ENCODE data around the gene HOXB9. TPM values are rescaled to one million over a fixed set of nuclear protein-coding genes. Genes with fewer than 3 reads are reported as not detected.

The HOXB9 gene
- total and polyA plus RNA-seq, 2 of the 13 experiments (the other 11 are each of a cell fraction or from before 2014, with no cell fraction given) = not detected

GRCh38 chr17:48605409-48605919 is 20.7 kb downstream of the HOXB9 start:
- ATAC-seq (no peak), DNase-seq (ENCODE audit: low spot score) (no peak), FAIRE-seq (no peak)
- no TSS peak for BruUV-seq (replicated peaks)
- Histone ChIP-seq H3K79me2 (ENCODE audit: insufficient read depth, low read length) (no peaks in the 10 kb centered on the region), H3K27me3 (ENCODE audit: control insufficient read depth in 1 of 2, insufficient read depth in 2 of 2, low read length in 2 of 2) (peaks cover 24 to 95% of the 10 kb centered on the region in 2 experiments; a peak in 4 of 5 replicates), H2AFZ (ENCODE audit: low read length) (no peak overlapping the region), H3K36me3 (replicated peaks in 1 of 2; ENCODE audit: control insufficient read depth in 1 of 2, insufficient read depth in 2 of 2, low read length in 2 of 2) (no peaks in the 10 kb centered on the region), H3K4me3 (replicated peaks in 1 of 3; ENCODE audit: insufficient read depth in 1 of 3, low read depth in 2 of 3, low read length in 3 of 3) (no peak overlapping the region), H4K20me1 (ENCODE audit: insufficient read depth, low read length) (peaks cover 2% of the 10 kb centered on the region; the same call in 1 of the 2 replicates), H3K4me1 (ENCODE audit: insufficient read depth, low read length) (peaks cover 17% of the 10 kb centered on the region), H3K9ac (ENCODE audit: insufficient read depth, low read depth, low read length) (no peak overlapping the region), H3K4me2 (ENCODE audit: low read depth, low read length) (no peak overlapping the region), H3K27ac (ENCODE audit: extremely low read length, insufficient read depth, low read length) (no peak overlapping the region), H3K9me3 (ENCODE audit: low read length) (no peaks in the 10 kb centered on the region)
- 32% methylated on average over 9 of the region's 10 CpGs for WGBS (ENCODE audit: low lambda C conversion rate)
- ChIA-PET CTCF (ENCODE audit: low intra/inter-chr PET ratio, low total read pairs) (no interaction called here), POLR2A (no interaction called here)
- intact Hi-C loops (cut with micrococcal nuclease; ENCODE audit: unreplicated experiment) = no loop called here
- in situ Hi-C loops (cut with HindIII; ENCODE audit: extremely low pct_ligation_motif_present, low pct_unique_long_range_greater_than_20kb) = no loop called here
- TF ChIP-seq ZNF121 (CRISPR knock-in tag; IDR thresholded peaks at IDR 0.05) (no peak), ZNF772 (CRISPR knock-in tag; IDR thresholded peaks at IDR 0.05) (no peak), LBX2 (CRISPR knock-in tag; IDR thresholded peaks at IDR 0.05; ENCODE audit: borderline replicate concordance) (no peak), ETV5 (CRISPR knock-in tag; IDR thresholded peaks at IDR 0.05; ENCODE audit: borderline replicate concordance) (no peak), ZNF646 (CRISPR knock-in tag; IDR thresholded peaks at IDR 0.05) (no peak), ZBTB7B (CRISPR knock-in tag; IDR thresholded peaks at IDR 0.05) (no peak), ARNT (IDR thresholded peaks at IDR 0.05) (no peak), ZNF550 (CRISPR knock-in tag; IDR thresholded peaks at IDR 0.05; ENCODE audit: borderline replicate concordance) (no peak), FOSL2 (CRISPR knock-in tag; IDR thresholded peaks at IDR 0.05) (no peak), FOXP4 (CRISPR knock-in tag; IDR thresholded peaks at IDR 0.05) (no peak), RARA (CRISPR knock-in tag; IDR thresholded peaks at IDR 0.05) (no peak), IRF9 (CRISPR knock-in tag; IDR thresholded peaks at IDR 0.05; ENCODE audit: borderline replicate concordance) (no peak), ZBTB38 (CRISPR knock-in tag; IDR thresholded peaks at IDR 0.05) (no peak), PHF8 (CRISPR knock-in tag; IDR thresholded peaks at IDR 0.05) (no peak), ZNF160 (CRISPR knock-in tag; IDR thresholded peaks at IDR 0.05) (no peak), ZNF556 (CRISPR knock-in tag; IDR thresholded peaks at IDR 0.05; ENCODE audit: borderline replicate concordance) (no peak), NFIC (IDR thresholded peaks at IDR 0.05; ENCODE audit: low read length) (no peak)

All from HepG2 (cell line).